SK-N-SH (cell line): ENCODE measurements around the gene MEFV. TPM values are rescaled to one million over a fixed set of nuclear protein-coding genes. Genes with fewer than 3 reads are reported as not detected.

Source experiments
- CTCF ChIA-PET: fragments of 300-600, 350-600 bp; formaldehyde crosslinking; extraction: SDS; loops from one replicate; lab custom pipeline; 2021; lab: Yijun Ruan, JAX
- POLR2A ChIA-PET: fragments of 350-600 bp; sonication (Branson Sonifier 250); formaldehyde crosslinking; extraction: SDS; loops from one replicate; lab custom pipeline; 2020; ENCODE audit warnings: antibody characterized with exemption, inconsistent platforms; lab: Yijun Ruan, JAX
- DNase-seq: peaks from one replicate; pipeline ENCODE4 v3.0.0; 2012
- H2AFZ ChIP-seq: fragments of 200-600 bp; sonication (generic); 2 replicates; pipeline ENCODE4 v1.8.1; 2016; ENCODE audit warnings: antibody characterized with exemption, mild to moderate bottlenecking, low read depth
- H3F3A ChIP-seq: fragments of 200-600 bp; sonication (generic); replicated peaks from 2 replicates; pipeline ENCODE3; 2016; ENCODE audit warnings: antibody characterized with exemption, mild to moderate bottlenecking; ENCODE audit not compliant: insufficient read depth
- H3K27ac ChIP-seq, 2 experiments: fragments of 200-500 bp in 1 of 2; fragments of 200-600 bp in 1 of 2; sonication (Bioruptor generic) in 1 of 2; sonication (generic), shearing (Covaris generic) in 1 of 2; 2 replicates each; pipeline versions ENCODE4 v1.5.1 to v1.6.1; 2014 to 2016; ENCODE audit warnings: low read depth in 2 of 2, inconsistent platforms in 1 of 2, low read length in 1 of 2, mild to moderate bottlenecking in 1 of 2, mixed read lengths in 1 of 2
- H3K27me3 ChIP-seq: fragments of 200-600 bp; sonication (generic), shearing (Covaris generic); 2 replicates; pipeline ENCODE4 v1.6.1; 2016; ENCODE audit warnings: mixed run types; ENCODE audit not compliant: insufficient read depth
- H3K36me3 ChIP-seq, 2 experiments: fragments of 200-500 bp in 1 of 2; fragments of 200-600 bp in 1 of 2; sonication (Bioruptor generic) in 1 of 2; sonication (generic) in 1 of 2; replicated peaks in 1 of 2; 2 replicates each; pipeline versions ENCODE3 to v1.5.1; 2014 to 2016; ENCODE audit warnings: low read length in 1 of 2, mild to moderate bottlenecking in 1 of 2; ENCODE audit not compliant: insufficient read depth in 2 of 2, control insufficient read depth in 1 of 2
- H3K4me1 ChIP-seq, 2 experiments: fragments of 200-500 bp in 1 of 2; fragments of 200-600 bp in 1 of 2; sonication (Bioruptor generic) in 1 of 2; sonication (generic), shearing (Covaris generic) in 1 of 2; 2 replicates each; pipeline versions ENCODE4 v1.5.1 to v1.6.1; 2014 to 2016; ENCODE audit warnings: low read depth in 1 of 2, low read length in 1 of 2, mixed run types in 1 of 2; ENCODE audit not compliant: insufficient read depth in 2 of 2, control insufficient read depth in 1 of 2
- H3K4me2 ChIP-seq: fragments of 200-600 bp; sonication (generic), shearing (Covaris generic); 2 replicates; pipeline ENCODE4 v1.6.1; 2017; ENCODE audit warnings: mixed run types
- H3K4me3 ChIP-seq, 2 experiments: fragments of 200-500 bp in 1 of 2; fragments of 200-600 bp in 1 of 2; sonication (Bioruptor generic) in 1 of 2; sonication (generic), shearing (Covaris generic) in 1 of 2; 2 replicates each; pipeline versions ENCODE4 v1.5.1 to v1.8.1; 2014 to 2016; ENCODE audit warnings: low read depth in 2 of 2, inconsistent platforms in 1 of 2, low read length in 1 of 2, mild to moderate bottlenecking in 1 of 2, mixed read lengths in 1 of 2, moderate library complexity in 1 of 2
- H3K79me2 ChIP-seq: fragments of 200-600 bp; sonication (generic); 2 replicates; pipeline ENCODE4 v1.8.1; 2017; ENCODE audit warnings: mild to moderate bottlenecking; ENCODE audit not compliant: insufficient read depth
- H3K9ac ChIP-seq: fragments of 200-600 bp; sonication (generic); 2 replicates; pipeline ENCODE4 v1.6.1; 2017; ENCODE audit warnings: mixed run types
- H3K9me2 ChIP-seq: fragments of 200-600 bp; sonication (generic); 2 replicates; pipeline ENCODE4 v1.6.1; 2017; ENCODE audit warnings: mixed run types
- H3K9me3 ChIP-seq: fragments of 200-600 bp; sonication (generic); 2 replicates; pipeline ENCODE4 v1.6.1; 2017; ENCODE audit warnings: mixed run types, mild to moderate bottlenecking, moderate library complexity
- H4K20me1 ChIP-seq: fragments of 200-600 bp; sonication (generic); 2 replicates; pipeline ENCODE4 v1.6.1; 2017; ENCODE audit warnings: mild to moderate bottlenecking, mixed run types; ENCODE audit not compliant: insufficient read depth
- CHD2 ChIP-seq: fragments of 150-350 bp; IDR thresholded peaks from 2 replicates; pipeline ENCODE4 v1.6.1; 2018; ENCODE audit warnings: low read length; ENCODE audit not compliant: partially characterized antibody
- ELF1 ChIP-seq: IDR thresholded peaks from 2 replicates; pipeline ENCODE4 v1.4.0; 2012
- FOXJ3 ChIP-seq: sonication (generic); formaldehyde crosslinking; IDR thresholded peaks from 2 replicates; pipeline ENCODE4 v1.5.1; 2020; ENCODE audit warnings: mild to moderate bottlenecking, missing genetic modification reagents
- FOXM1 ChIP-seq: IDR thresholded peaks from 2 replicates; pipeline ENCODE4 v1.4.0; 2012; ENCODE audit warnings: low read depth, mild to moderate bottlenecking
- GATA2 ChIP-seq: sonication (generic); formaldehyde crosslinking; IDR thresholded peaks from 2 replicates; pipeline ENCODE4 v1.5.0; 2020; ENCODE audit warnings: mild to moderate bottlenecking, missing genetic modification reagents
- IRF3 ChIP-seq: fragments of 150-350 bp; IDR thresholded peaks from 2 replicates; pipeline ENCODE4 v1.6.1; 2016; ENCODE audit warnings: mild to moderate bottlenecking, low read depth, low read length
- JUND ChIP-seq: IDR thresholded peaks from 2 replicates; pipeline ENCODE4 v1.4.0; 2012
- MAX ChIP-seq: IDR thresholded peaks from 2 replicates; pipeline ENCODE4 v1.4.0; 2012; ENCODE audit warnings: low read depth
- MEF2A ChIP-seq: IDR thresholded peaks from 2 replicates; pipeline ENCODE4 v1.4.0; 2012; ENCODE audit warnings: low read depth, borderline replicate concordance
- NFIC ChIP-seq: IDR thresholded peaks from 2 replicates; pipeline ENCODE4 v1.4.0; 2012; ENCODE audit warnings: borderline replicate concordance
- NRF1 ChIP-seq: IDR thresholded peaks from 2 replicates; pipeline ENCODE4 v1.6.1; 2012; ENCODE audit warnings: low read depth, mild to moderate bottlenecking, low read length
- PBX3 ChIP-seq: IDR thresholded peaks from 2 replicates; pipeline ENCODE4; 2012
- POLR2AphosphoS5 ChIP-seq: IDR thresholded peaks from 2 replicates; pipeline ENCODE4 v1.6.1; 2012; ENCODE audit warnings: low read depth, low read length
- RAD21 ChIP-seq: IDR thresholded peaks from 2 replicates; pipeline ENCODE4 v1.6.1; 2012; ENCODE audit warnings: mild to moderate bottlenecking, low read length
- RCOR1 ChIP-seq: fragments of 150-350 bp; IDR thresholded peaks from 2 replicates; pipeline ENCODE4 v1.6.1; 2017; ENCODE audit warnings: antibody characterized with exemption, low read length
- RFX5 ChIP-seq: IDR thresholded peaks from 2 replicates; pipeline ENCODE4 v1.6.1; 2012; ENCODE audit warnings: mild to moderate bottlenecking, improper control_type of control experiment, low read length
- RXRA ChIP-seq: IDR thresholded peaks from 2 replicates; pipeline ENCODE4 v1.4.0; 2012; ENCODE audit warnings: low read depth, mild to moderate bottlenecking, borderline replicate concordance
- SMC3 ChIP-seq: IDR thresholded peaks from 2 replicates; pipeline ENCODE4 v1.6.1; 2012; ENCODE audit warnings: low read depth, low read length, improper control_type of control experiment
- TAF1 ChIP-seq: IDR thresholded peaks from 2 replicates; pipeline ENCODE4 v1.6.1; 2012; ENCODE audit warnings: low read depth, mild to moderate bottlenecking, low read length, moderate library complexity, borderline replicate concordance
- TCF12 ChIP-seq: IDR thresholded peaks from 2 replicates; pipeline ENCODE4 v1.4.0; 2012
- USF2 ChIP-seq: fragments of 150-350 bp; IDR thresholded peaks from 2 replicates; pipeline ENCODE4 v1.6.1; 2017; ENCODE audit warnings: antibody characterized with exemption, low read length, low read depth, borderline replicate concordance
- YY1 ChIP-seq: IDR thresholded peaks from 2 replicates; pipeline ENCODE4 v1.4.0; 2012; ENCODE audit warnings: low read depth, mild to moderate bottlenecking
- WGBS: methylation state at CpG from one replicate; pipeline ENCODE4 v1.1.6; 2017; ENCODE audit warnings: low lambda C conversion rate; 5-methylcytosine and 5-hydroxymethylcytosine counted together
- polyA plus RNA-seq, 3 experiments: library from polyadenylated mRNA; depleted of rRNA; stranded (reverse); fragments of >200 nt; gene quantifications; 2 replicates each; pipeline ENCODE4 v1.2.3, GENCODE V29; 2012

The MEFV gene
- polyA plus RNA-seq, 1 of the 3 experiments (the other 2 are of a cell fraction): not detected

GRCh38 chr16:3262517-3262916 lies 6.1 kb upstream of the MEFV start:
- CTCF ChIA-PET: no interaction called here

GRCh38 chr16:3259836-3260235 lies 3.4 kb upstream of the MEFV start:
- DNase-seq: no peak
- no peaks in the 10 kb centered on the region for H3K9me3 ChIP-seq
- H3K27me3 ChIP-seq: peaks cover 19% of the 10 kb centered on the region; the same call in 1 of the 2 replicates
- no peak overlapping the region for H3K9ac ChIP-seq
- no peaks in the 10 kb centered on the region for H3K36me3 ChIP-seq
- no peak overlapping the region for H2AFZ ChIP-seq
- H3F3A ChIP-seq: peaks cover 9% of the 10 kb centered on the region
- ChIA-PET POLR2A (no interaction called here), CTCF (no interaction called here)
- 46% methylated on average over 8 of the region's 8 CpGs for WGBS
- no peaks in the 10 kb centered on the region for H3K79me2 ChIP-seq
- no peak overlapping the region for H3K4me2 ChIP-seq
- H3K9me2 ChIP-seq: no peaks in the 10 kb centered on the region
- no peak overlapping the region for H3K27ac ChIP-seq
- H4K20me1 ChIP-seq: no peaks in the 10 kb centered on the region
- no peak overlapping the region for H3K4me3 ChIP-seq
- H3K4me1 ChIP-seq: peaks cover 0 to 2% of the 10 kb centered on the region in 2 experiments; a peak in 1 of 4 replicates
- no peak for TF ChIP-seq TAF1
- TF ChIP-seq PBX3: no peak
- no peak for TF ChIP-seq MEF2A
- TF ChIP-seq POLR2AphosphoS5: no peak
- no peak for TF ChIP-seq RAD21
- no peak for TF ChIP-seq CHD2
- TF ChIP-seq RCOR1: no peak
- TF ChIP-seq FOXM1: no peak
- TF ChIP-seq MAX: no peak
- TF ChIP-seq RFX5: no peak
- TF ChIP-seq SMC3: no peak
- TF ChIP-seq TCF12: no peak
- TF ChIP-seq FOXJ3 (CRISPR knock-in tag): no peak

More at GRCh38 chr16:3262517-3262916, 6.1 kb upstream of the MEFV start:
- Histone ChIP-seq H3K27me3 (peaks cover 5% of the 10 kb centered on the region; the same call in 1 of the 2 replicates), H3F3A (peaks cover 9% of the 10 kb centered on the region), H3K36me3 (no peaks in the 10 kb centered on the region), H3K27ac (no peak overlapping the region), H3K9me3 (no peaks in the 10 kb centered on the region), H3K4me2 (no peak overlapping the region), H3K9ac (no peak overlapping the region), H3K79me2 (no peaks in the 10 kb centered on the region), H3K9me2 (no peaks in the 10 kb centered on the region), H3K4me3 (no peak overlapping the region), H2AFZ (no peak overlapping the region), H3K4me1 (peaks cover 0 to 5% of the 10 kb centered on the region in 2 experiments; a peak in 1 of 4 replicates), H4K20me1 (no peaks in the 10 kb centered on the region)
- DNase-seq: no peak
- 53% methylated on average over 2 of the region's 4 CpGs for WGBS
- TF ChIP-seq RFX5: no peak
- no peak for TF ChIP-seq RAD21
- no peak for TF ChIP-seq TCF12
- TF ChIP-seq ELF1: no peak
- TF ChIP-seq IRF3: no peak
- TF ChIP-seq TAF1: no peak
- TF ChIP-seq NRF1: no peak
- TF ChIP-seq YY1: no peak
- TF ChIP-seq RXRA: no peak
- no peak for TF ChIP-seq GATA2 (CRISPR knock-in tag)
- no peak for TF ChIP-seq PBX3
- no peak for TF ChIP-seq RCOR1
- no peak for TF ChIP-seq JUND
- no peak for TF ChIP-seq NFIC
- no peak for TF ChIP-seq MEF2A
- TF ChIP-seq USF2: no peak
- POLR2A ChIA-PET: no interaction called here
